Cortex of kidney (tissue), 1 donor: ENCODE results near the gene RPP25L.
A peak's percentile ranks its signal among the peaks of the same experiment; 100 is the strongest.

ENCODE experiments used
- DNase-seq: peaks from one replicate; lab custom pipeline; 2025; lab: John Stamatoyannopoulos, UW

Gene RPP25L

GRCh38 chr9:34637356-34638137 is 25.6 kb upstream of the RPP25L start, which contains the start of gene SIGMAR1:
Gene SIGMAR1 (minus strand): TSS chr9:34637787. CDS start chr9:34637697, 90 bp downstream.
- peak; percentile 43 for DNase-seq

GRCh38 chr9:34636791-34637355 is 25.0 kb upstream of the RPP25L start:
- DNase-seq: no peak

GRCh38 chr9:34635556-34635955 is 23.7 kb upstream of the RPP25L start:
- no peak for DNase-seq

GRCh38 chr9:34634551-34635248 is 22.8 kb upstream of the RPP25L start:
- DNase-seq: no peak

- no peak for DNase-seq
These were observed 22.1 kb upstream of the RPP25L start for GRCh38 chr9:34633851-34634550.

- no peak for DNase-seq
These were observed 21.3 kb upstream of the RPP25L start for GRCh38 chr9:34633166-34633565.

- DNase-seq: no peak
These were observed 18.7 kb upstream of the RPP25L start for GRCh38 chr9:34630402-34631154.

- no peak for DNase-seq
These were observed 17.6 kb upstream of the RPP25L start for GRCh38 chr9:34629491-34629808.

- DNase-seq: no peak
These were observed 17.0 kb upstream of the RPP25L start, which contains the start of gene ARID3C for GRCh38 chr9:34628656-34629490. Gene ARID3C (minus strand): TSS chr9:34629066. CDS start chr9:34628014, 1,052 bp downstream.

GRCh38 chr9:34627716-34628655 is 16.1 kb upstream of the RPP25L start:
- DNase-seq: no peak

- DNase-seq: no peak
These were observed 13.2 kb upstream of the RPP25L start for GRCh38 chr9:34625186-34625486.

GRCh38 chr9:34624475-34625185 is 12.7 kb upstream of the RPP25L start:
- DNase-seq: no peak

GRCh38 chr9:34623374-34624235 is 11.7 kb upstream of the RPP25L start:
- no peak for DNase-seq

- DNase-seq: no peak
These were observed 8.4 kb upstream of the RPP25L start, which contains the start of gene DCTN3 for GRCh38 chr9:34620061-34620994. Gene DCTN3 (minus strand): TSS chr9:34620495. CDS start chr9:34620464, 31 bp downstream.

- DNase-seq: no peak
These were observed 3.2 kb upstream of the RPP25L start for GRCh38 chr9:34615132-34615531.

- DNase-seq: no peak
These were observed 992 bp upstream of the RPP25L start for GRCh38 chr9:34612788-34613390.
